ENCODE results near the gene APMAP.

The APMAP gene

DNA sequence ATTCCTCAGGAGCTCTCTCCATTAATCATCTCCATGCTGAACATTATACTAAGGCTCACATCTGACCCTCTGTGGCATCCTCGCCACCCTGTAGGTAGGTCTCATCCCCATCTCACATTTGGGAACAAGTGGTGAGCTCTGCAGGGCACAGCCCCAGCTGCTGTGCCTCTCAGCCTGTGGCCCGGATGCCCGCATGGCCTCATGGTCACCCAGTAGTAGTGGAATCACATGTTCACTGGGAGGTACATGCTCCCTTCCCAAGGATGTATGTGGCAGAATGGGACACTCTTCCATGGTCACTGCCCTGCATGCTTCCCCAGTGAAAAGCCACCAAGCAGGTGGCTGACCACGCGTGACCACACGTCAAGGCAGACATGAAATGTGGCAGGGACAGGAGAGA, 26.3 kb upstream of the APMAP start:
- no peak for DNase-seq
- no peak for TF ChIP-seq GATA1 (IDR thresholded peaks at IDR 0.05; ENCODE audit: low read depth, low read length)
- no peak for TF ChIP-seq POLR2A (IDR thresholded peaks at IDR 0.05; ENCODE audit: low read length)

GRCh38 chr20:25018425-25018824, 25.9 kb upstream of the APMAP start:
- TF ChIP-seq POLR2A (IDR thresholded peaks at IDR 0.05; ENCODE audit: low read length) = no peak
- no peak for TF ChIP-seq GATA1 (IDR thresholded peaks at IDR 0.05; ENCODE audit: low read depth, low read length)
- DNase-seq = no peak

- TF ChIP-seq POLR2A (IDR thresholded peaks at IDR 0.05; ENCODE audit: low read length) (no peak), GATA1 (IDR thresholded peaks at IDR 0.05; ENCODE audit: low read depth, low read length) (no peak)
- no peak for DNase-seq
These were observed 24.8 kb upstream of the APMAP start for GRCh38 chr20:25017257-25017803.

GRCh38 chr20:25016471-25016870, 23.9 kb upstream of the APMAP start:
- TF ChIP-seq GATA1 (IDR thresholded peaks at IDR 0.05; ENCODE audit: low read depth, low read length) (no peak), POLR2A (IDR thresholded peaks at IDR 0.05; ENCODE audit: low read length) (no peak)
- DNase-seq = no peak

DNA sequence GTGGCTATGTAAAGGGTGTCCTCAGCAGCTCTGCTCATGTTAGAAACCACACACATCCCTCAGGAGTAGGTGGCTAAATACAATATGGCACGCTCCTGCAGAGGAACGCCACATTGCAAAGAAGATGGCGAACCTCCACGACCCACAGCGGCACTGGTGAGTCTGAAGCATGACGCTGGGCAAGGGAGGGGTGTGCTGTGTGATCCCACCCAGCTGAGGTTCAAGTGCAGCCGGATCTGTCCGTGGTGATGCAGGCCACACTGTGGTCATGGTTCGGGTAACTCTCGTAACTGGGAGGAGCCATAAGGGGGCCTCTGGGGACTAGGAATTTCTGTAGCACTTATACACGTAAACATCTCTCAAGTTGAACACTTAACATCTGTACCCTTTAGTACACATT, 23.4 kb upstream of the APMAP start:
- TF ChIP-seq POLR2A (IDR thresholded peaks at IDR 0.05; ENCODE audit: low read length) = no peak
- TF ChIP-seq GATA1 (IDR thresholded peaks at IDR 0.05; ENCODE audit: low read depth, low read length) = no peak
- DNase-seq = no peak

DNA sequence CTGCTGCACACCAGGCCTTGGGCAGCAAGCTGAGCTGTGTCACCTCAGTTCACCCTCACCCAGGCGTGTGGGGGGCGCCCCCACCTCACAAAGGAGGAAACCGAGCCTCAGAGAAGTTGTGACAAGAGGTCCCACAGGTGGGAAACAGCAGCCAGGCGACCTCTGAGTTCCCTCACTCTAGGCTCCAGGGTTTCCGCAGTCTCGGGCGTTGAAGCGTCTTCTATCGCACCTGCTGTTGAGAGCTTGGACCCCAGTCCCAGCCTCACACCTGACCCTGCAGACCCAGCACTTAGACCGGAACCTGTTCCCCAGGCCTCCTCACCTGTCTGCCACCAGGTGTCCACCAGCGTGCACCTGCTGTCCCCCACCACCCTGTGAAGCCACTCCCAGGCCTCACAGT, 22.3 kb upstream of the APMAP start:
- TF ChIP-seq POLR2A (IDR thresholded peaks at IDR 0.05; ENCODE audit: low read length) (no peak), GATA1 (IDR thresholded peaks at IDR 0.05; ENCODE audit: low read depth, low read length) (no peak)
- DNase-seq = no peak

- DNase-seq = no peak
- TF ChIP-seq POLR2A (IDR thresholded peaks at IDR 0.05; ENCODE audit: low read length) (no peak), GATA1 (IDR thresholded peaks at IDR 0.05; ENCODE audit: low read depth, low read length) (no peak)
These were observed 21.2 kb upstream of the APMAP start for GRCh38 chr20:25013478-25014380.

DNA sequence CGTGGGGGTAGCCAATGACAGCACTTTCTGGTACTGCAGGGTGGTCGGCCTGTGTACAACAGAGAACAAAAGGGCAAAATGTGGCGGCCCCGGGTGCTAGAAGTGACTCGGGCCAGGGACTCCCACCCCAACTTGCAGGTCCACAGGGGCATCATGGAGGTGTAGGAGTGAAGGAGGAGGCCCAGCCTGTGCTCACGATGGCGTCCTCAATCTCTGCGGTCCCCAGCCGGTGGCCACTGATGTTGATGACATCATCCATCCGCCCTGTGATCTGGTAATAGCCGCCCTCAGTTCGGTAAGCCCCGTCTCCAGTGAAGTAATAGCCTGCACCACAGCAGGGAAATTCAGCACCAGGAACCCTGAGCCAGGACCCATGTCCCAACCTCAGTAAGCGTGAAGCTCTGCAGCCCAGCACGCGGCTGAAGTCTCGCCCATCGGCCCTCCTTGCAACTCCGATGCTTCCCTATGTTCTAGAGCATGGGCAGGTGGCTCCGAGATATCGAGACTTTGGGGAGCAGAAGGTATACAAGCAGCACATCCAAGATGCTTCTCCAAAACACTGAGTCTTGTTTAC, 20.2 kb upstream of the APMAP start:
- no peak for DNase-seq

GRCh38 chr20:25011831-25012241, 19.3 kb upstream of the APMAP start:
- TF ChIP-seq GATA1 (IDR thresholded peaks at IDR 0.05; ENCODE audit: low read depth, low read length) = no peak
- TF ChIP-seq POLR2A (IDR thresholded peaks at IDR 0.05; ENCODE audit: low read length) = no peak
- no peak for DNase-seq

More for the DNA sequence above, 20.2 kb upstream of the APMAP start:
- TF ChIP-seq POLR2A (IDR thresholded peaks at IDR 0.05; ENCODE audit: low read length) = no peak
- no peak for TF ChIP-seq GATA1 (IDR thresholded peaks at IDR 0.05; ENCODE audit: low read depth, low read length)

- DNase-seq = no peak
- TF ChIP-seq GATA1 (IDR thresholded peaks at IDR 0.05; ENCODE audit: low read depth, low read length) (no peak), POLR2A (IDR thresholded peaks at IDR 0.05; ENCODE audit: low read length) (no peak)
These were observed 18.7 kb upstream of the APMAP start for GRCh38 chr20:25011261-25011660.

GRCh38 chr20:25009218-25010145, 16.9 kb upstream of the APMAP start:
- no peak for TF ChIP-seq POLR2A (IDR thresholded peaks at IDR 0.05; ENCODE audit: low read length)
- no peak for TF ChIP-seq GATA1 (IDR thresholded peaks at IDR 0.05; ENCODE audit: low read depth, low read length)
- DNase-seq = no peak

GRCh38 chr20:25008388-25009217, 16.1 kb upstream of the APMAP start:
- no peak for DNase-seq
- TF ChIP-seq POLR2A (IDR thresholded peaks at IDR 0.05; ENCODE audit: low read length) = no peak
- TF ChIP-seq GATA1 (IDR thresholded peaks at IDR 0.05; ENCODE audit: low read depth, low read length) = no peak
